ENCODE data around the gene PTPRN2. TPM values are rescaled to one million over a fixed set of nuclear protein-coding genes. Genes with fewer than 3 reads are reported as not detected.

PTPRN2 gene
- total RNA-seq, 1 experiment from 2014 or later: not detected

GRCh38 chr7:158468700-158469296 lies 118.8 kb downstream of the PTPRN2 start:
- no peak for DNase-seq
- H3K27me3 ChIP-seq (ENCODE audit: insufficient read depth, low read depth): peaks cover 90% of the 10 kb centered on the region
- H3K36me3 ChIP-seq (ENCODE audit: low read depth): no peaks in the 10 kb centered on the region
- no peaks in the 10 kb centered on the region for H3K4me1 ChIP-seq (replicated peaks; ENCODE audit: insufficient read depth)
- H3K4me3 ChIP-seq: no peak overlapping the region
- no peak overlapping the region for H2AFZ ChIP-seq
- POLR2A ChIA-PET (ENCODE audit: unreplicated experiment): no interaction called here
- H3K79me2 ChIP-seq (ENCODE audit: low read depth): no peaks in the 10 kb centered on the region
- H3F3A ChIP-seq (ENCODE audit: insufficient read depth, low read depth): no peaks in the 10 kb centered on the region
- H3K9me2 ChIP-seq (ENCODE audit: insufficient read depth): no peaks in the 10 kb centered on the region
- intact Hi-C loops (cut with micrococcal nuclease; ENCODE audit: unreplicated experiment): no loop called here
- no peaks in the 10 kb centered on the region for H4K20me1 ChIP-seq (ENCODE audit: insufficient read depth)
- no TSS peak for BruUV-seq (replicated peaks)
- no peak overlapping the region for H3K4me2 ChIP-seq
- 0 out of 2 replicates have a peak, but pooled peaks cover 6% of the 10 kb centered on the region for H3K9me3 ChIP-seq (ENCODE audit: insufficient read depth, low read depth)
- CTCF ChIA-PET: no interaction called here
- TF ChIP-seq EZH2 (IDR thresholded peaks at IDR 0.05; ENCODE audit: low read depth) (no peak), CTCF (conservative IDR thresholded peaks at IDR 0.05) (no peak)
- H3K27ac ChIP-seq: no peak overlapping the region

GRCh38 chr7:158468181-158468580 lies 119.4 kb downstream of the PTPRN2 start:
- intact Hi-C loops (cut with micrococcal nuclease; ENCODE audit: unreplicated experiment): no loop called here
- H3K27me3 ChIP-seq (ENCODE audit: insufficient read depth, low read depth): peaks cover 86% of the 10 kb centered on the region
- POLR2A ChIA-PET (ENCODE audit: unreplicated experiment): no interaction called here
- no peaks in the 10 kb centered on the region for H3K36me3 ChIP-seq (ENCODE audit: low read depth)
- CTCF ChIA-PET: no interaction called here
- no peaks in the 10 kb centered on the region; the same call in 1 of the 2 replicates for H3K9me2 ChIP-seq (ENCODE audit: insufficient read depth)
- H2AFZ ChIP-seq: no peak overlapping the region
- H3K4me2 ChIP-seq: no peak overlapping the region
- no peak for DNase-seq
- 0 out of 2 replicates have a peak, but pooled peaks cover 6% of the 10 kb centered on the region for H3K9me3 ChIP-seq (ENCODE audit: insufficient read depth, low read depth)
- H3K4me1 ChIP-seq (replicated peaks; ENCODE audit: insufficient read depth): no peaks in the 10 kb centered on the region
- H3K27ac ChIP-seq: no peak overlapping the region
- no peak overlapping the region for H3K4me3 ChIP-seq
- H3F3A ChIP-seq (ENCODE audit: insufficient read depth, low read depth): no peaks in the 10 kb centered on the region
- no peak for TF ChIP-seq CTCF (conservative IDR thresholded peaks at IDR 0.05)
- TF ChIP-seq EZH2 (IDR thresholded peaks at IDR 0.05; ENCODE audit: low read depth): no peak
- no peaks in the 10 kb centered on the region for H4K20me1 ChIP-seq (ENCODE audit: insufficient read depth)
- no TSS peak for BruUV-seq (replicated peaks)
- H3K79me2 ChIP-seq (ENCODE audit: low read depth): no peaks in the 10 kb centered on the region

GRCh38 chr7:158467562-158467961 lies 120.1 kb downstream of the PTPRN2 start:
- POLR2A ChIA-PET (ENCODE audit: unreplicated experiment): no interaction called here
- CTCF ChIA-PET: no interaction called here
- no peak for DNase-seq
- no peak overlapping the region for H3K4me2 ChIP-seq
- no peak overlapping the region for H2AFZ ChIP-seq
- TF ChIP-seq EZH2 (IDR thresholded peaks at IDR 0.05; ENCODE audit: low read depth) (no peak), CTCF (conservative IDR thresholded peaks at IDR 0.05) (no peak)
- H4K20me1 ChIP-seq (ENCODE audit: insufficient read depth): no peaks in the 10 kb centered on the region
- 0 out of 2 replicates have a peak, but pooled peaks cover 6% of the 10 kb centered on the region for H3K9me3 ChIP-seq (ENCODE audit: insufficient read depth, low read depth)
- intact Hi-C loops (cut with micrococcal nuclease; ENCODE audit: unreplicated experiment): no loop called here
- no peak overlapping the region for H3K27ac ChIP-seq
- H3K4me1 ChIP-seq (replicated peaks; ENCODE audit: insufficient read depth): no peaks in the 10 kb centered on the region
- H3K4me3 ChIP-seq: no peak overlapping the region
- no peaks in the 10 kb centered on the region for H3K36me3 ChIP-seq (ENCODE audit: low read depth)
- H3K27me3 ChIP-seq (ENCODE audit: insufficient read depth, low read depth): peaks cover 86% of the 10 kb centered on the region
- H3K79me2 ChIP-seq (ENCODE audit: low read depth): no peaks in the 10 kb centered on the region
- no peaks in the 10 kb centered on the region for H3F3A ChIP-seq (ENCODE audit: insufficient read depth, low read depth)
- no peaks in the 10 kb centered on the region; the same call in 1 of the 2 replicates for H3K9me2 ChIP-seq (ENCODE audit: insufficient read depth)
- BruUV-seq (replicated peaks): no TSS peak

All from PC-9 (cell line).